Islet precursor cell (in vitro differentiated cells): Measurements from ENCODE around the gene RASA4.
"Not testable (repeated sequence)": the region's sequence is repeated elsewhere in the genome, so short reads cannot be mapped to it uniquely, and the experiment has no call there.

ENCODE experiments used
- DNase-seq: peaks from one replicate; pipeline ENCODE4 v3.0.0-alpha.2; 2018

The RASA4 gene

DNA sequence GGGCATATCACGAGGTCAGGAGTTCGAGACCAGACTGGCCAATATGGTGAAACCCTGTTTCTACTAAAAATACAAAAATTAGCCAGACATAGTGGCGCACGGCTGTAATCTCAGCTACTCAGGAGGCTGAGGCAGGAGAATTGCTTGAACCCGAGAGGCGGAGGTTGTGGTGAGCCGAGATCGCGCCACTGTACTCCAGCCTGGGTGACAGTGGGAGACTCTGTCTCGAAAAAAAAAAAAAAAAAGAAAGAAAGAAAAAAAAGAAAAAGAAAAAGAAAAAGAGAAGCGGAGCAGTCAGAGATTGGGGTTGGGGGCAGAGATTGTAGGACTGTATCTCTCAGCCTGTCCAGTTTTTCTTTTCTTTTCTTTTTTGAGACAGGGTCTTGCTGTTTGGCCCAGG, 73.8 kb downstream of the RASA4 start:
- DNase-seq: not testable (repeated sequence)

DNA sequence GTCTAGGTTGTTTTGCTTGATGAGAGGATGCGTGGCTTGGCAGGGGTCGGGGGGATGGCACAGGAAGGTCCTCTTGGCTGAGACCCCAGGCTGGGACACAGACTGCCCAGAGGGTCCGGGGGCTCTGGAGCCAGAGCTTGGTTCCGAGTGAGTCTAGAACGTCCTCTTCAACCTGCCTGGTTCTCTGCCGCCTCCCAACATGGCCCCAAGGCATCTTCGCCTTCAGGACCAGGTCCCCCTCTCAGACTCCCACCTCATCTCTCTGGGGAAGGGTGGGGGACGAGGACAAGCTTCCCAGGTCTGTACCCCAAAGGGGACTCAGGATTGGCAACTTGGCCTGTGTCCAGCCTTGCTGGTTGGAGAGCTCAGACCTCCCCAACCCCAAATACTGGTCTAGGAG, 74.5 kb downstream of the RASA4 start:
- not testable (repeated sequence) for DNase-seq

DNA sequence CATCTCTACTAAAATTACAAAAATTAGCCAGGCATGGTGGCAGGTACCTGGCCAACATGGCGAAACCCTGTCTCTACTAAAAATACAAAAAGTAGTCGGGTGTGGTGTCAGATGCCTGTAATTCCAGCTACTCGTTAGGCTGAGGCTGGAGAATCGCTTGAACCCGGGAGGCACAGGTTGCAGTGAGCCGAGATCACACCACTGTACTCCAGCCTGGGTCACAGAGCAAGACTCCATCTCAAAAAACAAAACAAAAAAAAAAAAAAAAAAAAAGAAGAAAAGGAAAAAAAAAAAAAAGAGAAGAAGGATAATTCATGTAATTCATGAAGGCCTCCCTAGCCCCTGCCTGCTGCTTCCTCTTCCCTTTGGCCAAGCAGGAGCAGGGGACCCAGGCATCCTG, 76.0 kb downstream of the RASA4 start:
- DNase-seq: not testable (repeated sequence)

DNA sequence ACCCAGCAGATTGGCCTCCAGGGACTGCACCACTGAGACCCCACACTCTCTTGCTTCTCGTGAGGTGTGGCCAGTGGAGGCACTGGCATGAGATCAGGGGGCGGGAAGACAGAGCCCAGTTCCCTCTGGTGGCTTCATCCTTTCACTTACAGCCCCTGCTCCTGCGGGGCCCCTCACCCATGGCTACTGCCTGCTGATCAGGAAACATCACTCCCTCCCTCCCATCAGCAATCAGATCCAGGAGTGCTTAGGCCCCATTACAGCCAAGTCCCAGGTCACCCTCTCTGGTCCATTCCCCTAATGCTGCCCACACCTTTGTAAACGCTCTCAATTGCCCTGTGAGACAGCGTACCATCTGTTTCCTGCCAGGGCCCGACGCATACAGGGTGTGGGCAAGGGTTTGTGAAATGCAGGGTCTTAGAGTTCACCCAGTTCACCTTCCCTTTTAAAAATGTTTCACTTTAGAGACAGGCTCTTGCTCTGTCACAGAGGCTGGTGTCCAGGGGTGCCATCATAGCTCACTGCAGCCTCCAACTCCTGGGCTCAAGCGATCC, 81.4 kb downstream of the RASA4 start:
- DNase-seq: not testable (repeated sequence)

DNA sequence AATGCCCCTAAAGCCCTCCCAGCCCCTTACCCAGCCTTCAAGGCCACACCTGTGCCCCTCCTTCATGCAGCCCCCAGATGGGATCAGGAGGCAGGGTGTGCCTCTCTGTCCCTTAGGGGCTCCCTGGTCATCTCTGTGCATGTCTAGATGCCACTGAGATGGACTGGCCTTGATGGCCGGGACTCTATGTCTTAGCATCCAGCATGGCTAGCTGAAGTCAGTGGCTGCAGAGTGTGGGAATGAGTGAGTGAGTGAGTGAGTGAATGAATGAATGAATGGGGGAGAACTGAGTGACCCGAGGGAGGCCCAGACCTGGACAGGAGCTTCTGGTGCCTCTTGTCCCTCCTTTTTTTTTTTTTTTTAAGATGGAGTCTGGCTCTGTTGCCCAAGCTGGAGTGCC, 84.4 kb downstream of the RASA4 start:
- DNase-seq: not testable (repeated sequence)

DNA sequence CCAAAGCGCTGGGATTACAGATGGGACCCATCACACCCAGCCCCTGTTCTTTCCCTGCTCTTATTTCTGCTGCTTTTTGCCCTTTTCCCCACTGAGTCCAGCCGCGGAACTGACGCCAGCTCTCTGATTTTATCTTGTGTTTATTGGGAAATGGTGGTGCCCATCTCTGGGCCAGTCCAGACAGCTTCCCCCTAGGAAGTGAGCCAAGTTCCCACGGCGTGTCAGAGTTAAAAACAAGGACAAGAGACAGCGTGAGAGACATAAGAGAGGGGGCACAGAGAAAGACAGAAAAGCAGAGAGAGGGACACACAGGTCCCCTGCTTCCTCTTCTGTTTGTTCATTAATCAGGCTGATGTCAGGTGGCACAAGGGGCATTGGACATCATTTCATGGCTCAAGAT, 85.0 kb downstream of the RASA4 start:
- not testable (repeated sequence) for DNase-seq

DNA sequence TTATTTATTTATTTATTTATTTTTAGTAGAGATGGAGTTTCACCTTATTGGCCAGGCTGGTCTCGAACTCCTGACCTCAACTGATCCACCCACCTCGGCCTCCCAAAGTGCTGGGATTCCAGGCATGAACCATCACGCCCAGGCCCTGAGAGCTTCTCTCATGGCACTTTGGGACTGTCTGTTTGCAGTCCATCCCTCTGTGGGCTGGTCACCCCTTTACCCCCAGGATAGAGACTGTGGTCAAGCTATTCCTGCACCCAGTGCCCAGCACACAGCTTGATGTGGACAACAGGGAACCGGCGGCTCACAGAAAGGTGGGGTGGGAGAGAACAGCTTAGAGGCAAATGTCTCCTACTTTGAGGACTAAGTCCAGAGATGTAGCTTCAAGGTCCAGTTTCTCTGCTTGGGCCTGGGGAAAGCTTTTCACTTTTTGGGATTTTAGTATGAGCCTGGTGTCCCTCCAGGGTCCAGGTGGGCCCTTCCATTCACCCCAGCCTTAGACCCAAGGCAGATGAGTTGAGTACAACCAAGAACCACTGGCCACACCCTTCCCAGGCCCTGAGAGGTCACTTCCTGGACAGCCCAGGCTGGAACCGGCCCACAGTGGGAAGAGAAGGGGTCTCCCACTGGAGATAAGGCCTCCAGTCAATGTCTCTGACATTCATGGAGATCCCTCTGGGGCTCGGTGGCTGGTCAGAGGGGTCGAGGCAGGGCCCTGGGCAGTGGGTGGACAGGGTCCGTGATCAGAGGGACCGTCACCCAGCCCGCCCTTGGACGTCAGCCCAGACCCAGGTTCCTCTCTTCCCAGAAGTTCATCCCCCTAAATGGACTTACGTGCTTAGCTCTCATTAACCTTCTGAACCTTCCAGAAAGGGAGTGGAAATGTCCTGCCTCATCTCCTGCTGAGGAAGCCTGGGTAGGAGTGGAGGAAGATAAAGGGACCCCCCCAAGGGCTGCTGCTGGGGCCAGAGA, 88.4 kb downstream of the RASA4 start:
- DNase-seq: not testable (repeated sequence)

DNA sequence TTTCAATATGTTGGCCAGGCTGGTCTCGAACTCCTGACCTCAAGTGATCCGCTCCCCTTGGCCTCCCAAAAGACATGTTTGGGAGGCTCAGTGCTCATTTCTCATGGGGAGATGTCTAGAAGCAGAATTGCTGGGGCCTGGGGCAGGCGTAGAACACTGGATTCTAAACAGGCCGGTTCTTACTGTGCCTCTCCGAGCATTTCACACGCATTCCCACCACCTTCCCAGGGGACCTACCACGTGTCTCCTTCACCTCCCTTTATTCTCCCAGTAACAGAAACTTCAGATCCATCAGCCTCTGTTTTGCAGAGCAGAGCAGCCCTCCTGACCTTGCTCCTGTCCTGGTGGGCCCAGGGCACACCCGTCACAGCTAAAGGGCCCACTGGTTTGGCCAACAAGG, 89.4 kb downstream of the RASA4 start:
- not testable (repeated sequence) for DNase-seq

DNA sequence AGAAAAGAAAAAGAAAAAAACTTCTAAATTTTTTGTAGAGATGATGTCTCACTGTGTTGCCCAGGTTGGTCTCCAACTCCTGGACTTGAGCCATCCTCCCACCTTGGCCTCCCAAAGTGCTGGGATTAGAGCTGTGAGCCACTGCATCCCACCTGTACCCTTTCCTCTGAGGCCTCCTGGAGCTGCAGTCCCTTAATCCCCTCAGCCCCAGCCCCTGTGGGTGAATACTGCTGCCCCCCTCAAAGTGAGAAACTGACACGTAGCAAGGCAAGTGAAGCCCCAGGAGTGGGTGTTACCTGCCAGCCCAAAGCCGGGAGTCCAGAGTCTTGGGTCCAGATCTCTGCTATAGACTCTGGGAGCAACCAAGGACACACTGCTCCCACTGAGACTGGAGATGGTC, 91.8 kb downstream of the RASA4 start:
- DNase-seq: not testable (repeated sequence)
